HG03103 (cell line): Measurements from ENCODE around the gene MAP2K7.
"Not testable (repeated sequence)": the region's sequence is repeated elsewhere in the genome, so short reads cannot be mapped to it uniquely, and the experiment has no call there.

Source experiments
- ATAC-seq: cut with Tn5 transposase; IDR thresholded peaks from one replicate; pipeline ENCODE4 v1.9.1; 2021; ENCODE audit warnings: low read depth; ENCODE audit not compliant: unreplicated experiment

MAP2K7 gene

GRCh38 chr19:7883105-7883504, 20.6 kb upstream of the MAP2K7 start:
- no peak for ATAC-seq

- no peak for ATAC-seq
These were observed 19.7 kb upstream of the MAP2K7 start for GRCh38 chr19:7883796-7884570.

DNA sequence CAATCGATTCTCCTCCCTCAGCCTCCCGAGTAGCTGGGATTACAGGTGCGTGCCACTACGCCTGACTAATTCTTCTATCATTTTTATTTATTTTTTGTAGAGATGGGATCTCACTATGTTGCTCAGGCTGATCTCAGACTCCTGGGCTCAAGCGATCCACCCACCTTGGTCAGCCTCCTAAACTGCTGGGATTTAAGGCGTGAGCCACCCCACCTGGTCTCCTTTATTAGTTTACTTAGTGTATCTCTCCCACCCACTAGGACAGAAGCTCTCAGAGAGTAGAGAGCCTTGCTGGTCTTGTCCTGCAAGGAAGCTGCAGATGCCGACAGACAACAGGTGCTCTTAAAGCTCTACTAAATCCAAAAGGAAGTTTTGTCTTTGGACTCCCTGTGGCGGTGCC, 17.9 kb upstream of the MAP2K7 start:
- no peak for ATAC-seq

DNA sequence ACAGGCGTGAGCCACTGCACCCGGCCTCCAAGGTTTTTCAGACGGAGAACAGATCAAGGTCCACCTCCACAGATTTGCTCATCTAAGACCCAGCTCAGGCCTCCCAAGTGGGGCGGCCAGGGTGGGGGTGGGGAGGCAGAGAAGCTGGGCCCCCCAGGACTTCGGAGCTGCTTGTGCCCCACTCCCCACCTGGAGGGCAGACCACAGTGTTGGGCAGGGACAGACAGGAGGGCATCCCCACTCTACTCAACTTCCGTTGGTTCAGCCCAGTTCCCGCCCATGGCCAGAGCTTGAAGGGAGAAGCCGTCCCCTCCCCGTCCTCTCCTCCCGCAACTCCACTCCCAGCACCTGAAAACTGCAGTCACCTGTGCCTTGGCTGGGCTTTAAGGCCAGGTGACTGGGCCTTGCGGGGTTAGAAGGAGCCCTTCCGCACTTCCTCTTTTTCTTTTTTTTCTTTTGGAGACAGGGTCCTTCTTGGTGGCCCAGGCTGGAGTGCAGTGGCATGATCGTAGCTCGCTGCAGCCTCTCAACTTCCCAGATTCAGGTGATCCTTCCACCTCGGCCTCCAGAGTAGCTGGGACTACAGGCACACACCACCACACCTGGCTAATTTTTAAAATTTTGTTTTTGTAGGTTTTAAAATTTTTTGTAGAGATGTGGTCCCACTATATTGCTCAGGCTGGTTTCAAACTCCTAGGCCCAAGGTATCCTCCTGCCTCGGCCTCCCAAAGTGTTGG, 16.1 kb upstream of the MAP2K7 start:
- no peak for ATAC-seq

DNA sequence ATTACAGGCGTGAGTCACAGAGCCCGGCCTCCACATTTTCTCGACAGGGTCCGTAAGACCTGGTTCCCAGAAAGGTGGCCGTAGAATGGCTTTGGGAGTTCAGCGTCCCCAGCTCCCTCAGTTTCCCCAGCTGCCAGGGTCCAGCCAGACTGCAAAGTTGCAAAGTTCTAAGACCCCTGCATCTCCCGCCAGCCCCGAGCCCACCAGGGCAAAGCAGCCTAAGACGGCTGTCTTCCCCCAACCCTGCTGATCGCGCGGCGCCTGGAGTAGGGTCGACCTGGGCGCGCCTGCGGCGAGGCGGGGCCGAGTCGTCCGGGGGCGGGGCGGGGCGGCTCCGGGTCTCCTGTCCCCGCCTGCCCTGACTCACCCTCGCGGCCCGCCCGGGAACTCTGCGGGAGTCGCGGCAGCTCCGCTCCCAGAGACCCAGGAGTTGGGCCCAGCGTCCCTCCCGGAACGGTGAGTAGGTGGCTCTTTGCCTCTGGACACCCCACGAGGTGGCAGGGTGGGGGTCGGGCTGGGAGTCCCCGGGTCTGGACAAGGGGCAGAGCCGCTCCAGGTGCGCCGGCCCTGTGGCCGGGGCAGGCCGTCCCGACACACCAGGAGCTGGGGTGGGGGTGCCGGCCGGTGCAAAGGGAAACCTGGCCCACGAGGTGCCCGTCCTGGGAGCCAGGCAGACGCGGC, 15.4 kb upstream of the MAP2K7 start, which contains the start of gene LRRC8E:
Gene LRRC8E, plus strand, starts transcription at position 366 of the 681 bp plus-strand sequence. CDS start 7,094 bp downstream, outside the sequence.
- ATAC-seq = no peak

- ATAC-seq = no peak
These were observed 14.9 kb upstream of the MAP2K7 start for GRCh38 chr19:7888826-7889217.

DNA sequence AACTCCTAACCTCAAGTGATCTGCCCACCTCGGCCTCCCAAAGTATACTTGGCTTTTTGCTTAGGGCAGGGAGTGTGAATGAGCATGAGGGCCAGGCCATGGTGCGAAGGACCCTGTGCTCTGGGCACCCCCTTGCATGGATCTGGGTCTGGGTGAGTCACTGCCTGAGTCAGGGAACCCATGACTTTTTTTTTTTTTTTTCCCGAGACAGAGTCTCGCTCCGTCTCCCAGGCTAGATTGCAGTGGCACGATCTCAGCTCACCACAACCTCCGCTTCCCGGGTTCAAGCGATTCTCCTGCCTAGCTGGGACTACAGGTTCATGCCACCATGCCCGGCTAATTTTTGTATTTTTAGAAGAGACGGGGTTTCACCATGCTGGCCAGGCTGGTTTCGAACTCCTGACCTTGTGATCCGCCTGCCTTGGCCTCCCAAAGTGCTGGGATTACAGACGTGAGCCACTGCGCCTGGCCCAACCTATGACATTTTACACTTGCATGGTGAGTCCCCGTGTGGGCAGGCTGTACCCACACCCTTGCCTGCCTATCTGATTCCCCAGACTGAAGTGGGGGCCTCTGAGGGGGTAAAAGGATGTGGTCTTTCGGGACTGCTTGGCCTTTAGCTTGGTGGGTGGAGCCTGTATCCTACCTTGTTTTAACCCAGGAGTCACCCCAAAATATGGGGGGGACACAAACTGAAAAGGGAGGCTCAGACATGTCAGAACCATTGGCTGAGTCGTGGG, 10.1 kb upstream of the MAP2K7 start:
- ATAC-seq = not testable (repeated sequence)

DNA sequence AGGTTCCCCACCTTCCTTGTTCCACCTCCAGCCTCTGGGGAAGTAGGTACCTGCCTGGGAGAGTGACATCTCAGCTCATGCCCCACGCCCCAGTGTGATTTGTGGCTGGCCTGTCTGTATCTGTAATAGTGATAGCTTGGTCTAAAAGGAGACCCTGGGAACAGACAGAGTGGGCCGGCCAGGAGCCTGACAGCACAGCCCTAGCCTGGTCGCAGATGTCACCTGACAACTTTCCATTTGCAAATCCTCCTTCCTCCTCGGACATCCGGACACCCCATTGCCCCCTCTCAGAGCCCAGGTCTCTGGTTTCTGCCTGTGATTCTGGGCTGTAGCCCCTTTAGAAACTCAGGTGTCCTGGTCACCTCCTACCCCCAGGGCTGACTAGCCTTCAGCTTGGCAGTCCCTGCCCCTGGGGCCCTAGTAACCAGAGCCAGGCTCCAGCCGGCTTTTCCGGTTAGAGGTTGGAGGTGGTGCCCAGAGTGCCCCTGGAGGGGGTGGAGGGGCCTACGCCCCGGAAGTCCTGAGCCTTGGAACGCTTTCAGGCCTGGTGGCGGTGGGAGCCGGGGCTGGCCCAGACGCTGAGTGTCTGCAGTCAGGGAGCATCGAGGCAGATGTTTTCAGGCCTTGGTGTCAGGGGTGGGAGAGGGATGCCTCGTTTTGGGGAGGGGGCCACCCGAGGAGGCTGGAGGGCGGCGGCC, 8.9 kb upstream of the MAP2K7 start:
- no peak for ATAC-seq

DNA sequence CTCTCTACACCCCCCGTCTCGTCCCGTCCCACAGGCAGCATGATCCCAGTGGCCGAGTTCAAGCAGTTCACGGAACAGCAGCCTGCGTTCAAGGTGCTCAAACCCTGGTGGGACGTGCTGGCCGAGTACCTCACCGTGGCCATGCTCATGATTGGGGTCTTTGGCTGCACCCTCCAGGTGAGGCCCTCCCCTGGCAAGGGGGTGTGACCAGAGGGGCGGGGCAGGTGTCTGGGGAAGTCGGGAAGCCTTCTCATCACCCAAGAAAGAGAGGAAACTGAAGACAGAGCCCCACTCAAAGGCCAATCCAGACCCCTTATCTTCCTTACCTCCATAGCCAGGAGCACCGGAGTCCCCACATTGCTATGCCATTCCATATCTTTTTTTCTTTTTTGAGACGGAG, 8.1 kb upstream of the MAP2K7 start:
- ATAC-seq = no peak

- no peak for ATAC-seq
These were observed 6.4 kb upstream of the MAP2K7 start for GRCh38 chr19:7897292-7897691.

DNA sequence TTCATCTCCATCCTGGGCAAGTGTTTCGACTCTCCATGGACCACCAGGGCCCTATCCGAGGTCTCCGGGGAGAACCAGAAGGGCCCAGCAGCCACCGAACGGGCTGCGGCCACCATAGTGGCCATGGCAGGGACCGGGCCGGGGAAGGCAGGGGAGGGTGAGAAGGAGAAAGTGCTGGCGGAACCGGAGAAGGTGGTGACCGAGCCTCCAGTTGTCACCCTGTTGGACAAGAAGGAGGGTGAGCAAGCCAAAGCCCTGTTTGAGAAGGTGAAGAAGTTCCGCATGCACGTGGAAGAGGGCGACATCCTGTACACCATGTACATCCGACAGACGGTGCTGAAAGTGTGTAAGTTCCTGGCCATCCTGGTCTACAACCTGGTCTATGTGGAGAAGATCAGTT, 4.7 kb upstream of the MAP2K7 start:
- no peak for ATAC-seq

DNA sequence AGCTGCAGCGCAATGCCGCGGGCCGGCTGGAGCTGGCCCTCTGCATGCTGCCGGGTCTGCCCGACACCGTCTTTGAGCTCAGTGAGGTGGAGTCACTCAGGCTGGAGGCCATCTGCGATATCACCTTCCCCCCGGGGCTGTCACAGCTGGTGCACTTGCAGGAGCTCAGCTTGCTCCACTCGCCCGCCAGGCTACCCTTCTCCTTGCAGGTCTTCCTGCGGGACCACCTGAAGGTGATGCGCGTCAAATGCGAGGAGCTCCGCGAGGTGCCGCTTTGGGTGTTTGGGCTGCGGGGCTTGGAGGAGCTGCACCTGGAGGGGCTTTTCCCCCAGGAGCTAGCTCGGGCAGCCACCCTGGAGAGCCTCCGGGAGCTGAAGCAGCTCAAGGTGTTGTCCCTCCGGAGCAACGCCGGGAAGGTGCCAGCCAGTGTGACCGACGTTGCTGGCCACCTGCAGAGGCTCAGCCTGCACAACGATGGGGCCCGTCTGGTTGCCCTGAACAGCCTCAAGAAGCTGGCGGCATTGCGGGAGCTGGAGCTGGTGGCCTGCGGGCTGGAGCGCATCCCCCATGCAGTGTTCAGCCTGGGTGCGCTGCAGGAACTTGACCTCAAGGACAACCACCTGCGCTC, 3.8 kb upstream of the MAP2K7 start:
- ATAC-seq = no peak

GRCh38 chr19:7900401-7900870, 3.2 kb upstream of the MAP2K7 start:
- no peak for ATAC-seq

DNA sequence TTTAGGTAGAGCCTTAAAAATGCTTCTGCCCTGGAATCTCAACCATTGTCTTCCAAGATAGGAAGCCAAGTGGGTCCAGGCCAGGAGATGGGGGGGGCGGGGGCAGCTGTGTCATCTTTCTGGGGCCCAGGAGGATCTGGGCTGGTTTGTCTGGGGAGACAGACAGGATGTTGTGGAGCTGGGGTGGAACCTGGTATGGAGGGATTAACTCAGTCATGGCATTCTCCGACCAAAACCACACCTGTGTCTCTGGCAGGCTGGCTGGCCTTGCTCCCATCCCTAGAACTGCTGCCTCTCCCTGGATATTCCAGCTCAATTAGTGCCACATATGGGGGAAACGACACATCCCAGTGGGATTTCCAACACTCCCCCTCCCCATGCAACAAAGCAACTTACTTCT, 2.7 kb upstream of the MAP2K7 start:
- ATAC-seq = no peak

DNA sequence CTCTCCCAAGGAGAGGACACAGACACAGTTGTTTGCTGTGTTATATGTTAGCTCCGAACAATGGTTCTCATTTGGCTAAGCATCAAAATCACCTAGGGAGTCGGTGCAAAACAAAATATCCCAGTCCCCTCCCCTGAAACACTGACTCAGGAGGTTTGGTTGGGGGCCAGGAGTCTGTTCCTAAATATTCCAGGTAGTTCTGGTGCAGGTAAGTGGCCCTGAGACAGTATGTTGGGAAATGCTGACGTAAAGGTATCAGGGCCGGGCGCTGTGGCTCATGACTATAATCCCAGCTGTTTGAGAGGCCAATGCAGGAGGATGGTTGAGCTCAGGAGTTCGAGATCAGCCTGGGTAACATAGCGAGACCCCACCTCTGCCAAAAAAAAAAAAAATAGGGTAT, 2.3 kb upstream of the MAP2K7 start:
- no peak for ATAC-seq

GRCh38 chr19:7902796-7903243, 857 bp upstream of the MAP2K7 start:
- ATAC-seq = no peak

DNA sequence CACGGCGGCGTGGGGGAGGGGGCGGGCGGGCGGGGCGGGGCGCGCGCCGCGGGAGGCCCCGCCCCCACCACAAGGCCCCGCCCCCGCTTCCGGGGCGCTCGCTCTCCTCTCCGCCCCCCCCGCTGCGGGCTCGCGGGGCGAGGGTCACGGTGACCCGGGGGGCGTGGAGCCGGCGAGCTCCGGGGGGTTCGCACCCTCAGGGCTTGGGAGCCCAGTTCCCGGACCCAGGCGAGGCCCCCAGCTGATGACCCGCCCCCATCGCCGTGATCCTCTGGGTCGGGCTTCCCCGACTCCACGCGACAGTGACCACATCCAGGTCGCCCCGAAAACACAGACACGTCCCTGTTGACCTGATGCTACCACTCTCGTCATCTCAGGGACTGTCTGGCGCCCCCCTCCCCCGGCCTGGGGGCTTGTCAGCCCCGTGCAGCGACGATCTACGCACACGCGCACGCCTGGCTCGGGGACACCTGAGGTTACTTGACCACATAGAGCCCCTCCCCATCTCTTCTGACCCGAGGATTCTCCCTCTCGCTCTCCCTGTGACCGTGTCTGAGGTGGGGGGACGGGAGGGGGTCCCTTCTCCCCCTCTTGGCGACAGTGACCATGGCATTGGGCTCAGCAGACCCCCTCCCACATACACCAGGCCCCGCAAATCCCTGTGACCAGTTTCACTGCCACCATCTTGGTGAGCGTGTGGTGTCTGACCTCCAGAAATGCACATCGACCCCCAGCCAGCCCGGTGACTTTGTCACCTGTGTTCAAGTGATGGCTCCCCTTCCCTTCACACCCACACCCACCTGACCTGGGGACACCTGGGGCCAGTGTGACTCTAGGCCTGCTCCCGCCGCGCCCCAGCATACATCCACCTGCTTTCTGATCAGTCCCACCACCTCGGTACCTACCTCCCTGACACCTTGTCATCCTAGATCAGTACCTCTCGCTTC, 670 bp downstream of the MAP2K7 start:
- ATAC-seq = peak; percentile 22

DNA sequence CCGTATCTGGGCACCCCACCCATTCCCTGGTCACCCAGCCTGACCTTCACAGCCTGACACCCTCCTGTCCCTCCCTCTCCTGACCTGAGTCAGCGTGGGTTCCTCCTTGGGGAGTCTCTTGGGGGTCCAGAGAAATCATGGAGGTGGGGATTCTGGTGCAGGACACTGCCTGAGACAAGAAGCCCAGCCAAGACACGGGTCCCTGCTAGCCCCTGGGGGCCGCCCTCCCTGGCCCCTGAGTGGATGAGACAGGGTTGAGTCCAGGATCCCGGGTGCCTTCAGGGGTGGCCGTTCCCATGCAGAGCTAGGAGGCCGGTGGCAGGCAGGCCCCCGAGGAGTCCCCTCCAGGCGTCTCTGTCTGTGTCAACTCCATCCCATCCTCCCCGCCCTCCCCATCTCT, 1.6 kb downstream of the MAP2K7 start:
- no peak for ATAC-seq
